GM19025 (cell line): ENCODE data around the gene PLB1.

Experiments used
- ATAC-seq: cut with Tn5 transposase; IDR thresholded peaks from one replicate; pipeline ENCODE4 v1.9.1; 2021; ENCODE audit warnings: mild to moderate bottlenecking, low read depth, moderate library complexity; ENCODE audit not compliant: unreplicated experiment

Gene PLB1

GRCh38 chr2:28493636-28494035, 2.2 kb upstream of the PLB1 start:
- ATAC-seq, result no peak

GRCh38 chr2:28496781-28497180, 921 bp downstream of the PLB1 start:
- no peak for ATAC-seq

- ATAC-seq, result no peak
These were observed 1.3 kb downstream of the PLB1 start for GRCh38 chr2:28497206-28497605.

GRCh38 chr2:28499282-28499681, 3.4 kb downstream of the PLB1 start:
- ATAC-seq, result no peak

- ATAC-seq, result no peak
These were observed 9.5 kb downstream of the PLB1 start for GRCh38 chr2:28505361-28505760.

GRCh38 chr2:28506112-28506910, 10.5 kb downstream of the PLB1 start:
- ATAC-seq, result no peak

- ATAC-seq, result no peak
These were observed 12.2 kb downstream of the PLB1 start for GRCh38 chr2:28507796-28508764.

- no peak for ATAC-seq
These were observed 13.5 kb downstream of the PLB1 start for GRCh38 chr2:28509361-28509760.

- ATAC-seq, result no peak
These were observed 14.3 kb downstream of the PLB1 start for GRCh38 chr2:28510184-28510583.

- no peak for ATAC-seq
These were observed 16.2 kb downstream of the PLB1 start for GRCh38 chr2:28511871-28512606.

GRCh38 chr2:28512607-28512965, 16.7 kb downstream of the PLB1 start:
- ATAC-seq, result no peak

GRCh38 chr2:28513097-28513496, 17.2 kb downstream of the PLB1 start:
- no peak for ATAC-seq

GRCh38 chr2:28515176-28515751, 19.4 kb downstream of the PLB1 start:
- ATAC-seq, result no peak

GRCh38 chr2:28516430-28516829, 20.6 kb downstream of the PLB1 start:
- no peak for ATAC-seq

- ATAC-seq, result no peak
These were observed 21.1 kb downstream of the PLB1 start for GRCh38 chr2:28516950-28517349.

GRCh38 chr2:28521663-28522062, 25.8 kb downstream of the PLB1 start:
- ATAC-seq, result no peak

- no peak for ATAC-seq
These were observed 26.6 kb downstream of the PLB1 start for GRCh38 chr2:28522481-28522880.

GRCh38 chr2:28523902-28524301, 28.0 kb downstream of the PLB1 start:
- no peak for ATAC-seq

GRCh38 chr2:28525481-28525880, 29.6 kb downstream of the PLB1 start:
- no peak for ATAC-seq

- no peak for ATAC-seq
These were observed 30.8 kb downstream of the PLB1 start for GRCh38 chr2:28526527-28527132.
